GM18502 (cell line): Measurements from ENCODE around the gene PODXL2.

Experiments
- ATAC-seq: cut with Tn5 transposase; IDR thresholded peaks from one replicate; pipeline ENCODE4 v1.9.1; 2021; ENCODE audit warnings: mild to moderate bottlenecking; ENCODE audit not compliant: unreplicated experiment, poor library complexity

PODXL2 gene

GRCh38 chr3:127716384-127716783, 87.4 kb downstream of the PODXL2 start:
- no peak for ATAC-seq

DNA sequence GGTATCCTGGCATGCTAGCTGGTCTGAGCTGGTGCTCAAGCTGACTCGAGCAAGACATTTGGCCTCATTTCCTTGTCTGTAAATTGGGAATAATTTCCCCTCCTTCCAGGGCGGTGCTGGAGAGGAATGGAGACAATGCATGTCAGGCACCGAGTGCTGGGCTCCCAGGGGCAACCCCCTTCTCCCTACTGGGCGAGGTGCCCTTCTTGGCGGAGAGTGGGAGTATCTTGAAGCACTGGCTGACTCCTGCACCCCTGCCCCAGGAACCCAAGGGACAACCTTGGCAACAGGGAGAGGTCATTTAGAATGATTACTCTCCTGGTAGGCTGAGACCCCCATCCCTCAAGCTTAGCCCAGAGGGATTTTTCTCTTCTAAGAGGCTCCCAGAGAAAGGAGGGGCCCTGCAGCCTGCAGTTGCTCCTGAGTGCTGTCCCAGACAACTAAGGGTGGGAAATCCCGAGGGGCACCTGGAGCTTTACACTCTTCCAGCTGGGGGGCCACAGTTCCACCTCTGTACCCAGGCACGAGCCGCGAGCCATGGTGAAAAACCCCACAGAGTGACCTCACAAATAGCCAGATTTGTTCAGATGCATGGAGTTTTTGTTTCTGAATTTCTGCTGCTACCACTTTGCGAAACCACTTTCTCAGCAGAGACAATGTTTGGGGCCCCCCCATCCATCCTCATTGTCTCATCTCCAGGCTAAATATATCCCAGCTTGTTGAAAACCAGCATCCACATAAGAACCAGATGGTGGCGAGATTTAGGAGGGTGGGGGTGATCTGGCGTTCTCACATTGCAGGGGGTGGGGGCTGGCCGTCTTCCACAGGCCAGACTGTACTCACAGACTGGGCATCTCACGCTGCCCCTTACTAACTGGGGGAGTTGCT, 88.6 kb downstream of the PODXL2 start:
- ATAC-seq: no peak

DNA sequence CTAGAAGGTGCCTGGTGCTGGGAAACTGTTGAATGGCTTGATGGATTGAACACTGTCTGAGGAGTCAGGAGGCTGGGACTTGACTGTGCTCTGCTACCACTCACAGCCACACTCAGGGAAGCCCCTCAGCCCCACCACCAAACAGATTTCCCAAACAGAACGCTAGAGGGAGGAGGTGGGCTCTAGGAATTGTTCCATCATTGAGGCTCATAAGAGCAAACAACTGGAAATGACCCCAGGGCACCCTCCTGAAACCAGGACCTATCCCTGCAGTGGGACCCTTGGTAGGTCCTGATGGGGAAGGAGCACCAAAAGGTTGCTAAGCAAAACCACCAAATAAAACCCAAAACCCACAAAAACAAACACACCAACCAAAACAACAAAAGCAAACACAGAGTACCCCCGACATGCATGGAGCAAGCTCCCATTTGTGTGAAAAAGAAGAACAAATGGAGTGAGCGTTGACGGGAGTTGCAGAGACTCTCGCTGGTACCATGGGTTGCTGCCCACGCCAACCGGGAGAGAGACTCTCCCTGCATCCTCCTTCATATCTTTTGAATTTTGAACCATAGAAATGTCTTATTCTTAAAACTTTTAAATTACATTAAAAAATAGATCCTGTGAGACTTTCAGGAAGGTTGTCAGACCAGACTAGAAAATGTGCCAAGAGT, 89.4 kb downstream of the PODXL2 start:
- no peak for ATAC-seq

GRCh38 chr3:127718916-127719290, 89.9 kb downstream of the PODXL2 start:
- no peak for ATAC-seq

- ATAC-seq: no peak
Observed at GRCh38 chr3:127719369-127719768, 90.4 kb downstream of the PODXL2 start.

DNA sequence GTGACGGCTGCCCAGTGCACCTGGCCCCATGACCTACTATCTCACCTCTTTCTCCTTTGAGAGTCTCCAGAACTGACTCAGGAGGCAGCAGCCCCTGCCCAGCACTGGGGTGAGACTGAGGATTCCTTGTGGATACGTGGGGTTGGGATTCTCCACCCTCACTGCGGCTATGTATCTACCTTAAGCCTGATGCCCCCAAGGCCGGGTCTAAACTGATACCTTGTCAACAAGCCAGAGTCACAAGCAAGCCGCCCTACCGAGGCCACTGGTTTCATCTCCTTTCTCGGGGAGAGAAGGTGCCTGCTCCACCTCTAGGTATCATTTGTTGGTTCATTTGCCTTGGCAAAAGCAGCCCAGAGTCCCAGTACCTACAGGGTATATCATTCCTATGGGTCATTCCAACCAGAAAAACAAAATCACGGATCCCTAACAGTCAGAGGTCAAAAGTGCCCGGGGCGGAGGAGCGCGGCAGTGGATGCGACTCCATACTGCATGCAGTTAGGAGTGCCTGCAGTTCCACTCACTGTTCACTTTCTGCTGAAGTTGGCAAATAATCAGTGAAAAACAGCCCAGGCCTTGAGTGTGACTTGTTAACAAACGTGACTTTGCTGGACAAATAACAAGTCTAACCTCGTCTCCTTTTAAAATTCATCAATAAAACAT, 91.3 kb downstream of the PODXL2 start:
- no peak for ATAC-seq

DNA sequence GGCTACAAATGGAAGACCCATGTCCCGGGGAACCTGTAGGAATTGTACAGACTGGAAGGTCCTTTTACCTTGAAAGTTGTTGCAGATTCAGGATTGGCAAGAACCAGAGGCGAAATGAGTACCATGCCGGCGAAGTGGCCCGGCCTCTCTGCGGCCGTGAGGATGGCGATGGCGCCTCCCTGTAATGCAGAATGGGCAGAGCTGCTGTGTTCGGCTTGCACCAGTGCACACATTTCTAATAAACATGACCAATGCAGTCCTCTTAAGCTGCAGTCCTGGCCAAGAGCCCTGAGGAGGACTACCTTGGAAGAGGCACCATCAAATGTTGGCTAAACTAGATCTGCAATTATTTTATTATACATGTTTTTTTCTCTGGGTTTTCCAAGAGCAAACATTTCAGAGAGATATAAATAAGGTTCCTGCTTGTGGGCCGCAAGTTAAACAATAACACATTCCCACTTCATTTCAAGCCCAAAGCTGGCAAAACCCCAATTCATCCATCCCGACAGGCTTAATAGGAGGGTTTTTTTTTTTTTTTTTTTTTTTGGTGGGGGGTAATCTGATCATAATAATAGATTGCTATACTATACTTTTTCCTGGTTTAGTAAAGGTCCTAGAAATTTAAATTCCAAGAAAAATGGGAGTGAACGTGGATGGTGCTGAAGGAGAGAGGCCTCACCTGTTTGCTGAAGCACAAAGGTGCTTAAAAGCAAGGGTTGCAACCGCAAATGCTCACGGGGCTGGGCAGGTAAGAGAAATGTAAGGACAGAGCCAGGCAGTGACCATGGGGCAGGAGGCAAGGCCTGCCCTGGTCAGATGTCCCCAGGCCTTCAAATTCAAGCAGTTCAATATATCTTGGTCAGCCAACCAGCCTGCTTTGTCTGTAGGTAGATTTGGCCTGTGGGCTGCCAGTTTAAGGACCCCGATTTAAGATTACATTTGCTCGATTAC, 92.3 kb downstream of the PODXL2 start:
- no peak for ATAC-seq

- no peak for ATAC-seq
Observed at GRCh38 chr3:127722091-127722784, 93.3 kb downstream of the PODXL2 start.
